Stimulated activated CD4-positive, alpha-beta T cell treated with anti-CD3 and anti-CD28 coated beads, Interleukin-15, amount 100 ng/mL, for 48 hours (primary cell): ENCODE results near the gene TCF3.
"Not testable (repeated sequence)": the region's sequence is repeated elsewhere in the genome, so short reads cannot be mapped to it uniquely, and the experiment has no call there.

Experiments
- DNase-seq, 2 donors: peaks; one replicate each; pipeline ENCODE4 v3.0.0-alpha.2; 2020; ENCODE audit warnings: low read depth in 2 of 2

The TCF3 gene

GRCh38 chr19:1652471-1653299, at the start of gene TCF3:
TCF3 (minus strand) TSS chr19:1652615; CDS start chr19:1650248, 2,367 bp downstream.
- peak; percentile 96 to 98 for DNase-seq

- no peak for DNase-seq
Observed at GRCh38 chr19:1700733-1701663, 48.6 kb upstream of the TCF3 start.

- no peak for DNase-seq
Observed at GRCh38 chr19:1699998-1700732, 47.8 kb upstream of the TCF3 start.

GRCh38 chr19:1699386-1699785, 47.0 kb upstream of the TCF3 start:
- DNase-seq: no peak

- DNase-seq: no peak
Observed at GRCh38 chr19:1698636-1699035, 46.2 kb upstream of the TCF3 start.

GRCh38 chr19:1695481-1695880, 43.1 kb upstream of the TCF3 start:
- not testable (repeated sequence) for DNase-seq

GRCh38 chr19:1691589-1692290, 39.3 kb upstream of the TCF3 start:
- DNase-seq: no peak

- peak; percentile 19 to 62 for DNase-seq
Observed at GRCh38 chr19:1690699-1691307, 38.4 kb upstream of the TCF3 start.

GRCh38 chr19:1685785-1686184, 33.4 kb upstream of the TCF3 start:
- not testable (repeated sequence) for DNase-seq

- no peak for DNase-seq
Observed at GRCh38 chr19:1685046-1685445, 32.6 kb upstream of the TCF3 start.

GRCh38 chr19:1684573-1684912, 32.1 kb upstream of the TCF3 start:
- no peak for DNase-seq

- no peak for DNase-seq
Observed at GRCh38 chr19:1683869-1684572, 31.6 kb upstream of the TCF3 start.

- DNase-seq: no peak
Observed at GRCh38 chr19:1680976-1681375, 28.6 kb upstream of the TCF3 start.

GRCh38 chr19:1678073-1678472, 25.7 kb upstream of the TCF3 start:
- no peak for DNase-seq

GRCh38 chr19:1676351-1677266, 24.2 kb upstream of the TCF3 start:
- no peak for DNase-seq

- DNase-seq: no peak
Observed at GRCh38 chr19:1675633-1676350, 23.4 kb upstream of the TCF3 start.

GRCh38 chr19:1674293-1674679, 21.9 kb upstream of the TCF3 start:
- DNase-seq: no peak

- no peak for DNase-seq
Observed at GRCh38 chr19:1673645-1674292, 21.4 kb upstream of the TCF3 start.
